Thyroid gland (tissue), 4 donors: ENCODE results near the gene ADGRG6. TPM values are rescaled to one million over a fixed set of nuclear protein-coding genes. Genes with fewer than 3 reads are reported as not detected.

ENCODE experiments used
- DNase-seq, 2 donors: peaks; one replicate each; pipeline ENCODE4 v3.0.0-alpha.2; 2019
- H3K27ac ChIP-seq, 3 donors: fragments of 200-600 bp; sonication (generic); 1 replicate in 2 of 3; 2 replicates in 1 of 3; pipeline ENCODE4 v1.5.1; 2016 to 2019; ENCODE audit warnings: mild to moderate bottlenecking in 1 of 3, moderate library complexity in 1 of 3
- H3K27me3 ChIP-seq: fragments of 200-600 bp; sonication (generic); one replicate; pipeline ENCODE4 v1.5.1; 2019
- H3K36me3 ChIP-seq, 2 donors: fragments of 200-600 bp; sonication (generic); one replicate each; pipeline ENCODE4 v1.5.1; 2016 to 2019
- H3K4me1 ChIP-seq, 2 donors: fragments of 200-600 bp; sonication (generic); one replicate each; pipeline ENCODE4 v1.5.1; 2017 to 2019
- H3K4me3 ChIP-seq, 3 donors: fragments of 200-600 bp; sonication (generic); replicated peaks in 1 of 3; 1 replicate in 2 of 3; 2 replicates in 1 of 3; pipeline ENCODE4 v1.5.1; 2016; ENCODE audit warnings: mild to moderate bottlenecking in 1 of 3
- H3K9me3 ChIP-seq: fragments of 200-600 bp; sonication (generic); one replicate; pipeline ENCODE4 v1.5.1; 2017
- CTCF ChIP-seq, 6 experiments: fragments of 200-600 bp in 3 of 6; fragments of 450-650 bp in 3 of 6; sonication (generic) in 3 of 6; IDR thresholded peaks; one replicate each; pipeline ENCODE4 v1.5.1; 2016 to 2019; ENCODE audit warnings: antibody characterized with exemption in 6 of 6, mild to moderate bottlenecking in 2 of 6, inconsistent platforms in 1 of 6, moderate library complexity in 1 of 6
- POLR2A ChIP-seq, 2 donors: fragments of 450-650 bp; IDR thresholded peaks; one replicate each; pipeline ENCODE4 v1.6.1; 2017; ENCODE audit warnings: antibody characterized with exemption in 2 of 2, mild to moderate bottlenecking in 2 of 2, moderate library complexity in 1 of 2
- WGBS, 2 donors: methylation state at CpG; one replicate each; pipeline ENCODE4 v1.1.5; 2017; 5-methylcytosine and 5-hydroxymethylcytosine counted together
- intact Hi-C: fragments of 100-400 bp; cut with DNase I; formaldehyde crosslinking; loops from one replicate; pipeline ENCODE4 v1.15.1; 2023
- total RNA-seq, 4 donors: library from RNA; depleted of rRNA; stranded (reverse); fragments of >200 nt; gene quantifications; one replicate each; pipeline ENCODE4 v1.2.3, GENCODE V29; 2016

The ADGRG6 gene
- total RNA-seq, 4 donors from 2014 or later = 2.9 to 10.5 (median 7.1) TPM

DNA sequence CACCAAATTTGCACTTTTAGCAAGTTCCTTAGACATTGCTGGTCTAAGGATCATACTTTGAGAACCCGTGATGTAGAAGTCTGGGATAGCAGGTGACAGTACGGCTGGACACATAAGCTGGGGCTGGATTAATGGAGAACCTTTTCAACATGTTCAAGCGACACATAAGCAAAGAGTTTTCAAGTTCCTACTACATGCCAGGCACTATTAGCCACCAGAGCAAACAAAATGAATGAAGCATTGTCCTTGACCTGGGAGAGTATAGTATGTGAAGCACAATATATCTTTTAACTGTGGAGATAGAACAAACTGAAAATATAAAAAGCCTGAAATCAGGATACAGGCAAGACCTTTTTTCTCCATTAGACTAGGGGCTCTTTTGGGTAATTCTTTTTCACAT is 102.9 kb downstream of the ADGRG6 start:
- Histone ChIP-seq H3K4me1 (no peaks in the 10 kb centered on the region), H3K9me3 (no peaks in the 10 kb centered on the region), H3K27me3 (no peaks in the 10 kb centered on the region), H3K4me3 (no peak overlapping the region), H3K36me3 (no peaks in the 10 kb centered on the region), H3K27ac (no peak overlapping the region)
- DNase-seq = no peak
- intact Hi-C loops = no loop called here
- TF ChIP-seq POLR2A (IDR thresholded peaks at IDR 0.05) = no peak
- no peak for TF ChIP-seq CTCF (IDR thresholded peaks at IDR 0.05)
- WGBS, 2 donors = 94 to 98% methylated on average over 3 of the region's 3 CpGs

DNA sequence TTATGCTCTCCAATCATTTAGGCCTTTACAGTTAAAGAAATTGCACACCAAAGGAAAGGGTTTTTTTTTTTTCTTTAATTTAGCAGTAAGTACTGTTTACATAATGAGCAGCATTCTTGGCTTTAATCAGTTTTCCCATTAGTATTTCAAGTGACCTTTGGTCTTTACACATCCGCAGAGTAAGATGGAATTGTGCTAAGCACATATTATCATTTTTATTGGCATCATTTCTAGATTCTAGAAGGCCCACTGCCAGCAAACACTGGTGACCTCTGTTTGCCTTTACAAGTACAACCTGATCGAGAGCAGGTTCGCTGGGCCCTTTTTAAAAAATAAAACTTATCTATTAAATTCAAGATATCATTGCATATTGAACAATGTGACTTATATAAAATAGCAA is 104.3 kb downstream of the ADGRG6 start:
- no peak overlapping the region for H3K27ac ChIP-seq
- H3K27me3 ChIP-seq = no peaks in the 10 kb centered on the region
- TF ChIP-seq CTCF (IDR thresholded peaks at IDR 0.05) (no peak), POLR2A (IDR thresholded peaks at IDR 0.05) (no peak)
- H3K36me3 ChIP-seq = no peaks in the 10 kb centered on the region
- H3K4me3 ChIP-seq = no peak overlapping the region
- no peak for DNase-seq
- 80 to 81% methylated on average over 3 of the region's 3 CpGs for WGBS, 2 donors
- no peaks in the 10 kb centered on the region for H3K9me3 ChIP-seq
- intact Hi-C loops = no loop called here
- no peaks in the 10 kb centered on the region for H3K4me1 ChIP-seq

GRCh38 chr6:142407685-142408273 is 106.0 kb downstream of the ADGRG6 start:
- Histone ChIP-seq H3K9me3 (no peaks in the 10 kb centered on the region), H3K4me3 (no peak overlapping the region), H3K27me3 (no peaks in the 10 kb centered on the region), H3K36me3 (no peaks in the 10 kb centered on the region), H3K27ac (no peak overlapping the region), H3K4me1 (no peaks in the 10 kb centered on the region)
- 67 to 68% methylated on average over 3 of the region's 3 CpGs for WGBS, 2 donors
- no peak for DNase-seq
- intact Hi-C loops = no loop called here
- TF ChIP-seq POLR2A (IDR thresholded peaks at IDR 0.05) = no peak
- TF ChIP-seq CTCF (IDR thresholded peaks at IDR 0.05) = no peak

DNA sequence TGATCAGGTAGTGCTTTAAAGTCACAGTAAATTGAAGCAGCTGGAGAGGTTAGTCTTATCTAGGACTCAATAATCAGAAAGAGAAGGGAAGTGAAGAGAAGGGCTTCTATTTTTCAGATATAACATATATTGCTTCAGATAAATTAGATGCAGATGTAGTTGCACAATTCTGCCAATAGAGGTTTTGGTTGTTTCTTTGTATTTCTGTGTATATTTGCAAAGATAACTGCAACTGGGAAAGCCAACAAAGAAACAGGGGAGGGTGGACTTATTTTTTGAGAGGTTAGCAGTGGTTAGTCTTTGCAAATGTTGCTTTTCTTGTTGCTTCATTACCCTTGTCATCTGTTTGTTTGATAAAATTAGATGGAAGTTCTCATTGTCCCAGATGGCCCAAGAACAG is 106.6 kb downstream of the ADGRG6 start:
- no peaks in the 10 kb centered on the region for H3K27me3 ChIP-seq
- intact Hi-C loops = no loop called here
- no peak overlapping the region for H3K4me3 ChIP-seq
- no peaks in the 10 kb centered on the region for H3K4me1 ChIP-seq
- no peak for TF ChIP-seq CTCF (IDR thresholded peaks at IDR 0.05)
- H3K27ac ChIP-seq = no peak overlapping the region
- no peak for DNase-seq
- no peaks in the 10 kb centered on the region for H3K36me3 ChIP-seq
- no peaks in the 10 kb centered on the region for H3K9me3 ChIP-seq

DNA sequence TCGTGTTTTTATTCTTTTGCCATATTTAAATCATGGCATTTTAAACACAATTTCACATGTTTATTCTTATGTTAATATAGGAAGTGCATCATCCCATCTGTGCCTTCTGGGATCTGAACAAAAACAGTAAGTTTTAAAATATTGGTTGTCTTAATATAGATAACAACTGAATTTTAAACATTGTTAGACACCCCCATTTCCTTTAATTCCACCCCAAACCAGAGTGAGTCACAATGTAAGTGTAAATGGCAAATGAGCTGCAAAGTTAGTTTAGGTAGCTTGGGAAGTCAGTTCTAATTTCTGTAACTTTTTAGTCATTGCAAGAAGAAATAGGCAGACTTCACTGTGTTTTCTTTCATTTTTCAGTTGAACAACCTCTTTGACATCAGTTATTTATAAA is 108.0 kb downstream of the ADGRG6 start:
- Histone ChIP-seq H3K36me3 (no peaks in the 10 kb centered on the region), H3K4me3 (no peak overlapping the region), H3K4me1 (no peaks in the 10 kb centered on the region), H3K27me3 (no peaks in the 10 kb centered on the region), H3K9me3 (no peaks in the 10 kb centered on the region), H3K27ac (no peak overlapping the region)
- DNase-seq = no peak
- 60 to 70% methylated on average over 1 of the region's 1 CpG for WGBS, 2 donors
- TF ChIP-seq POLR2A (IDR thresholded peaks at IDR 0.05) (no peak), CTCF (IDR thresholded peaks at IDR 0.05) (no peak)
- intact Hi-C loops = no loop called here
